GM21619 (cell line): ENCODE data around the gene GRIK2.

ENCODE experiments used
- ATAC-seq: cut with Tn5 transposase; IDR thresholded peaks from one replicate; pipeline ENCODE4 v1.9.1; 2021; ENCODE audit not compliant: unreplicated experiment

Gene GRIK2

GRCh38 chr6:101770116-101770515 is 376.6 kb downstream of the GRIK2 start:
- no peak for ATAC-seq

GRCh38 chr6:101776919-101777350 is 383.4 kb downstream of the GRIK2 start:
- ATAC-seq = no peak

GRCh38 chr6:101777646-101778045 is 384.1 kb downstream of the GRIK2 start:
- ATAC-seq = no peak

- no peak for ATAC-seq
These were observed 385.7 kb downstream of the GRIK2 start for GRCh38 chr6:101779051-101779844.

GRCh38 chr6:101783287-101783686 is 389.8 kb downstream of the GRIK2 start:
- ATAC-seq = no peak

GRCh38 chr6:101784094-101784493 is 390.6 kb downstream of the GRIK2 start:
- ATAC-seq = no peak

- no peak for ATAC-seq
These were observed 406.0 kb downstream of the GRIK2 start for GRCh38 chr6:101799531-101799930.

GRCh38 chr6:101800598-101800997 is 407.1 kb downstream of the GRIK2 start:
- ATAC-seq = no peak

- no peak for ATAC-seq
These were observed 409.6 kb downstream of the GRIK2 start for GRCh38 chr6:101803136-101803535.

- no peak for ATAC-seq
These were observed 412.7 kb downstream of the GRIK2 start for GRCh38 chr6:101806241-101806640.

- ATAC-seq = no peak
These were observed 417.6 kb downstream of the GRIK2 start for GRCh38 chr6:101811108-101811507.

- ATAC-seq = no peak
These were observed 423.2 kb downstream of the GRIK2 start for GRCh38 chr6:101816716-101817115.

GRCh38 chr6:101818051-101818450 is 424.5 kb downstream of the GRIK2 start:
- ATAC-seq = no peak

GRCh38 chr6:101824551-101825345 is 431.2 kb downstream of the GRIK2 start:
- ATAC-seq = no peak

GRCh38 chr6:101826269-101826668 is 432.8 kb downstream of the GRIK2 start:
- no peak for ATAC-seq

- no peak for ATAC-seq
These were observed 433.2 kb downstream of the GRIK2 start for GRCh38 chr6:101826678-101827077.

GRCh38 chr6:101830501-101831031 is 437.1 kb downstream of the GRIK2 start:
- ATAC-seq = no peak

GRCh38 chr6:101832371-101832770 is 438.9 kb downstream of the GRIK2 start:
- no peak for ATAC-seq

GRCh38 chr6:101840100-101840499 is 446.6 kb downstream of the GRIK2 start:
- no peak for ATAC-seq

GRCh38 chr6:101845172-101845571 is 451.7 kb downstream of the GRIK2 start:
- ATAC-seq = peak; percentile 56

GRCh38 chr6:101845621-101846020 is 452.1 kb downstream of the GRIK2 start:
- ATAC-seq = peak; percentile 89

- no peak for ATAC-seq
These were observed 454.2 kb downstream of the GRIK2 start for GRCh38 chr6:101847690-101848089.
